GM18498 (cell line): ENCODE results near the gene GDF7.

Experiments
- ATAC-seq: cut with Tn5 transposase; IDR thresholded peaks from one replicate; pipeline ENCODE4 v1.9.1; 2021; ENCODE audit warnings: mild to moderate bottlenecking, moderate library complexity; ENCODE audit not compliant: unreplicated experiment

Gene GDF7

DNA sequence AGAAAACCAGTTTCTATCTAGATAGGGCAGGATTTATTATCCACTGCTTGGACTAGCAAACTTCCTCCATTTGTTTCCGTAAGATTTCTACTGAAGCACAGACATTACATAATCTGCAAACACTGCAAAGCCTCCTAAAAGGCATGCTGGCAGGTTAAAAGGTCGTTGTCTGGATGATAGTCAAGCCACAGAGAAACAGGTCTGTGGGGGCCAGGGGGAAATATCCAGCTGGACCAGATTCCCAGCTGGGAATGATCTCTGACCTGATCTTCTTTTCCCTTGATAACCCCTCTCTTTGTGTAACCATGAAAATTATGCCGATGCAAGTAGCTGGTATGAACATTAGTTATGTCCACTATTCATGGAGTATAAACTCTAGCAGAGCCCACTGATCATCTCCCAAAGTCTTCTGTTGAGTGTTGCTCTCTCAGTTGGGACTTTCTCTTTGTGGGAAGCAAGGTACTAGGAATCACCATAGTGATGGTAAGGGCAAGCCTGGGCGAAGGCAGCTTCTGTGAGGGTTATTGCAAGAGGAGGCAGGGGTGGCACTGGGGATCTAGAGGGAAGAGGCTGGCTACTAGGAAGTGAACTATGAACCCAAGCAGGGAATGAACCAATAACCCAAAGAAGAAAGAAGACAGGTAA, 61.3 kb downstream of the GDF7 start:
- ATAC-seq = no peak
